GM18499 (cell line): ENCODE measurements around the gene MST1R.
"Not testable (repeated sequence)": the region's sequence is repeated elsewhere in the genome, so short reads cannot be mapped to it uniquely, and the experiment has no call there.

ENCODE experiments used
- ATAC-seq: cut with Tn5 transposase; IDR thresholded peaks from one replicate; pipeline ENCODE4 v1.9.1; 2021; ENCODE audit warnings: moderate number of reproducible peaks; ENCODE audit not compliant: insufficient read depth, unreplicated experiment

Gene MST1R

DNA sequence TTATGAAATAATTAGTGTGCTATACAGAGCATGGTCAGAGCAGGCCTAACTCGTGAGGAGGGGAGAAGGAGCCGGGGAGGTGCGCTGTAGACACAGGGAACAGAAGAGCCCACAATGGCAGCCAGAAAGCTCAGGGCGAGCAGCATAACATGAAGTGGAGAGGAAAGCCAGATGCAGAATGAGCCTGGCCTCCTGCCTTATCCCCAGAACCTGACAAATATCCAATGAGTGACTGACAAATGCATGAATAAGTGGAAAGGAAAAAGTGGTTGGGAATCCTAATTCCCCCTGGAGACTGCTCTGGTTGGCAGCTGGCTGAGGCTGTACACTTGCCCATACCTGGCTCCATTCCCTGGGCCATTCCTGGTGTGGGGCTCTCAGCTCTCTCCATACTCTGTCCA is 9.2 kb upstream of the MST1R start:
- no peak for ATAC-seq

DNA sequence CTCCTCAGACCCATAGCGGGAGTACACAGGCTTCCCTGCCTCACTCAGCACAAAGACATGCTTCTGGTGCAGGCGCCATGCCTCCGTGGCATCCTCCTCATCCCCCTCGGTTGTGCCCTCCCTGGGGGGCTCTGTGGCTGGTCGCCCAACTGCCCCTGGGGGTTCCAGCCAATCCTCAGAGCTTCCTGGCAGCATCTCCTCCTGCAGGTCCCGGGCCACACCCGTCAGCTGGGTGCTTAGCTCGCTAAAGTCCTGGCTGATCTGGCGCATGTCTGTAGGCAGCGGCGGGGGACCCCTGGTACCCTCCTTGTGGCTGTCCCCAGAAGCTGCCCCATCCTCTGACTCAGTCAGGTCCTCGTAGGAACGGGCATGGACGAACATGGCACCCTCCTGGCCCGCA is 7.9 kb upstream of the MST1R start:
- no peak for ATAC-seq

DNA sequence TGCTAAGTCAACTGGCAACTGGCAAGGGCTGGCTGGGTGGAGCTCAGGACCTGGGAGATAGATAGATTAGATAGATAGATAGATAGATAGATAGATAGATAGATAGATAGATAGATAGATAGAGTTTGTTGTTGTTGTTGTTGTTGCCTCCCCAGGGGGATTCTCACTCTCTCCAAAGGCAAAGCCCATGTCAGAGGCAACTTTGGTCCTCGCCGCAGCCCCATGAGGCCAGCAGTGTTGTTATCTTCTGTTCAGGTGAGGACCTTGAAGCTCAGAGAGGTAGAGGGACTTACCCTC is 7.4 kb upstream of the MST1R start:
- ATAC-seq: no peak

DNA sequence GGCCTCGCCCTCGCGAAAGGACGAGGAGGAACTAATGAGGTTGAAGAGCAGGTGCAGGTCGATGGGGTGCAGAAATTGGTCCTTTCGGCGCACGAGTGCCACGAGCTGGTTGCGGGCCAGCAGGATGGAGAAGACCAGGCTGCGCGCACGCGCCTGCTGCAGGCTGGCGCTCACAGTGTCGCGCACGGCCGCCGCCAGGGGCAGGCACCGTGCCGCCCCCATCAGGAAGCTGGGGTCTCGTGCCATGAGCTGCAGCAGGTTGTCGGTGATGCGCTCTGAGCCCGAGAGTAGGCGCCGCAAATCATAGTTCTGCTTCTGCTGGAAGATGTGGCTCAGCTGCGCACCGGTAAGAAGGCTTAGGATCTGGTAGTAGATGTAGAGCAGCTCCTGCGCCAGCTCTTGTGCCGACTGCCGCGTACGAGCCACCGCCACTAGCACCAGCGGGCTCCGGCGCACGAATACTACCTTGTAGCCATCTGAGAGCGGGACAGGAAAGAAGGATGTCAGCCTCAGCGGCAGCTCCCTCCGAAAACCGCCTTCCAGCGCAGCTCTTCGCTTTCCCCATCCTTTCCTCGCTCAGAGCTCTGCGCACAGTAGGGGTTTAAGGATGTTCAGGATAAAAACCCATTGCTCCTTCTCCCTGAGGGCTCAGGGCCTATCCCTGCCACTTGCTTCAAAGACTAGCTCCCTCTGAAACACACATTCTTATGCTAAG is 6.9 kb upstream of the MST1R start:
- no peak for ATAC-seq

DNA sequence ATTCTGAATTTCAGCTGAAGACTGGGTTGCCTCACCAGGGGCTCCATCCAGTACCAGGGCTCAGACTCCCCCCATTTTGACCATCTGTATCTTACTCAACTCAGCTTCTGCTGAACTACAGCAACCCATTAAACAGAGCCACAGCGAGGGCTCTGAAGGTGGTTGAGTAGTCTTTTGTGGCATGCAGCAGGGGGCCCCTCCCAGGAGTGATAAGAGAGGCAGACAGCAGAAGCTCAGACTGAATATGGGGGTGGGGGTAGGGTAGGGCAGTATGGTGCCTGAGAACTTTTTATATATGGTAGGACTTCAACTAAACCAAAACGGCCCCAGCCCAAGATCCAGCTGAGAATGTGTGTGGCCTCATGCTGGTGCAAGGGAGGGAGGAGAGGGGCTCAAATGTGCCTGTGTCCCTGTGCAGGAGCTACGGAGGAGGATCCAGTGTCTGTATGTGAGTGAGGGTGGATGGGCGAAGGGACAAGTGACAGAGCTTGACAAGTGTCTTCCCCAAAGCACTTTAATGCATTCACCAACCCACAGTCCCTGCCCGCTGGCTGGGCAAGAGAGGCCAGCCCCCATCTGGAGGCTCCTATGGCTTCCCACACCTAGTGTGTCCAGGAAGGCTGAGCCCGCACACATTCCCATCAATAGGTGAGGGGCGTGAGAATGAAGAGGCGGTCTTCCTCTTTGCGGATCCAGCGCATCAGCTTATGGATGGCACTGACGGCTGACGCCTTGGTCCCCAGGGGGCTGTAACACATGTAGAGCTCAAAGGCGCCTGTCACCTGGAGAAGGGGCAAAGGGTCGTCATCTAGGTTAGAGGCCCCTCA is 4.9 kb upstream of the MST1R start:
- ATAC-seq: no peak

DNA sequence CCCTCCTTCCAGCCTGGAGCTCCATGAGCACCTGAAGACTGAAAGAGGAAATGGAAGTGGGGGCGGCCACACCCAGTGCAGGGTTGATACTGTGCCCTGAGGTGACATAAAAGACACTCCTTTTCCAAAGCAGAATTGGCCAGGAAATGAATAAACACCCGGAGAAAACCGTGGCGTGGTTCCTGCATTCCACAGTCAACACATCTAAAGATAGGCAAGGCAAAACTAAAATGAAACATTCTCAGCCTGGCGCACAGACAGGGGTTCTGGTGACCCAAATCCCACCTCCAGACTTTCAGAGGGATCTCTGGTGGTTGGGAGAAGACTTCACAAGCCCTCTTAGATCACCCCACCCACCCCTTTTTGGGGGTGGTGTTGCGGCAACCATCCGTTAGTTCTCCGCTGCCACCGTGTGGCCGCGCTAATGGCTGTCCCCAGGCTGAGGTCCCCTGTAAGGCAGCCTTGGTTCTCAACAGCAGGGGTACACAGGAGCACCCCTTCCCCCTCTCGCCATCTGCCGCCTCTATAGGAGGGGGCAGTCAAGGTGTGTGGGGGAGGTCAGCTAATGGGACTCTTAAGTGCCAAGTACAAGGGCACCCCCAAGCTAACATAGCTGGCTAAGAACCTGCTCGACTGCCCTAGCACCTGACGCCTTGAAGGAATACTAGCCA is 2.5 kb upstream of the MST1R start:
- ATAC-seq: no peak

DNA sequence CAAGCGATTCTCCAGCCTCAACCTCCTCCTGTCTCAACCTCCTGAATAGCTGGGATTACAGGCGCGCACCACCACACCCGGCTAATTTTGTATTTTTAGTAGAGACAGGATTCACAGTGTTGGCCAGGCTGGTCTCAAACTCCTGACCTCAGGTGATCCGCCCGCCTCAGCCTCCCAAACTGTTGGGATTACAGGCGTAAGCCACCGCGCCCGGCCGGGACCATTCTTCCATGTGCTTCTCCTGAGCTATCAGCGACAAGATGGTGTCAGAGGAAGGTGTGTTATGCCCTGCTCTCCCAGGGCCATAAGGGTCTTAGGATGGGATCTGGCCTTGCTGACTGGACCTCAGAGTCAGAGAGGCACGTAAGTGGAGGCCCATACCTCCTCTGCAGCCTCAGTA is 775 bp upstream of the MST1R start:
- not testable (repeated sequence) for ATAC-seq

DNA sequence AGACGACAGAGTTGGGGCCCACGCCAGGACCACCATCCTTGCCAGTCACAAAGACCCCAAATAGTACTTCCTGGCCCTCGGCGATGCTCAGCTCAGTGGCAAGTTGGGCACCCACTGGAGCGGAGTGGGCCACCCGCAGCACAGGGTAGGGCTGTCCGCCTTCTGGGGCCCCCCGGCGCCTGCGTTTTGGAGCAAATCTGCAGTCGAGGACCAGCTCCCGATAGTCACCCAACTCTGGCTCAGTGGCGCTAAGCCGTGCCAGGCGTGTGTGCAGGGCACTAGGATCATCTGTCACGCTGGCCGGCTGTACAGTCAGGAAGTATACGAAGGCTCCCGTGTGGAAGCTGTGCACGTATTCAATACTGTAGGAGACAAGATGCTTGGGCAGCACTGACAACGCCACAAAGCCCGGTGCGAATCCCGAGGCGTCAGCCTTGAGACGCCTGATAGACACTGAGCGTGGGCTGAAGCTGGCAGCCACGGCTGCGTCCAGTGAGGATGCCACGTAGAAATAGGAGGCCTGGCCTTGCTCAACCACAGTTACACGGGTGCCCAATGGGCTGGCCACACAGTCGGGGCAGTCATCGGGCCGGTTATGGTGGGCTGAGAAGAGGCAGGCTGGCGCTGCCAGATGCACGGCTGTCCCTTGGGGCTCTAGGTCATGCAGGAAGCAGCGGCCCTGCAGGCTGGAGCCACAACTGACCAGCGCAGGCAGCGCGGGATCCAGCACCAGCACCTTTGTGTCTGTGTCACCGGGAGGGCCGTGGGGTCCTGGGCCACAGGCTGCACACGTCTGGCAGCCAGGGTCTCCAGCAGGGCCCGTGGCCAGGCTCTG is 945 bp downstream of the MST1R start:
- ATAC-seq: no peak

DNA sequence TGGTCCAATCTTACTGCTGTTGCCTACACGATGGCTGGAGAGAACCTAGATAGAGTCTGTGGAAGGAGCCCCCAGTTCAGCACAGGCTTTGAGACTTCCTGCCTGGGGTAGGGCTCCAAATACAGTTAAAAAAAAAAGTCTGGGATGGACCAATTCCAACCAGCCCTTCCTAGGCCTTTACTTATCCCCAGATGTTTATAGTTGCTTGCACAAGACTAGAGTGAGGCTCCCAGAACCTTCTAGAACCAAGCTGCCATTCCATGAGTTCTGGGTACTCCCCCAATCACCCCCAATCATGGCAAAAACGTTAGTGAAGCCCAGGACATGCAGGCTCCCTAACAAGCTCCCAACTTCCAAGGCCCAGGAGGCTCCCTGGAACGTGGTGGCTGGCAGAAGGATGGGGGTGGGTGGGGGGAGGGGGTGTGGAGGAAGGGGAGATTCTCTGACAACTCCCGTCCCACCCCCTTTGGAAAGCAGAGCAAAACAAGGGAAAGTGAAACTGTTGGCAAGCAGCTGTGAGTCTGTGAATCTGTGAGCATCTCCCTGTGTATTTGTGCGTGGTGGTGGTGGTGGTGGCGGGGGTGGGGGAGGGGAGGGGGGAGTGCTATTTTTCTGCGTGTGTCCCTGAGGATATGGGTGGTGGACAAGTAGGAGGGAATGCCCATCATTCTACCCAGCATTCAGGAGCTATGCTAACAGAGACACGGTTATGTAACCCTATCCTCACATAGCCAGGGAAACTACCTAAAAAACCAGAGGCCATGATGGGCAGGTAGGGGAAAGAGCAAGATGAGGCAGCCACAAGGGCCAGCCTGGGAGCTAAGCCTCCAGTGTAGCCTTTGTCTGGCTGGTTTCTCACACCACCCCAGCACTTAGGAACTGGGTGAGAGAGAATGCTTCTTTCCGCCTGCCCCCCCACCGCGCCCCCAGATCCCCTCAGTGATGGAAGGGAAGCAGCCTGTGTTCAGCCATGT is 2.0 kb downstream of the MST1R start:
- no peak for ATAC-seq

DNA sequence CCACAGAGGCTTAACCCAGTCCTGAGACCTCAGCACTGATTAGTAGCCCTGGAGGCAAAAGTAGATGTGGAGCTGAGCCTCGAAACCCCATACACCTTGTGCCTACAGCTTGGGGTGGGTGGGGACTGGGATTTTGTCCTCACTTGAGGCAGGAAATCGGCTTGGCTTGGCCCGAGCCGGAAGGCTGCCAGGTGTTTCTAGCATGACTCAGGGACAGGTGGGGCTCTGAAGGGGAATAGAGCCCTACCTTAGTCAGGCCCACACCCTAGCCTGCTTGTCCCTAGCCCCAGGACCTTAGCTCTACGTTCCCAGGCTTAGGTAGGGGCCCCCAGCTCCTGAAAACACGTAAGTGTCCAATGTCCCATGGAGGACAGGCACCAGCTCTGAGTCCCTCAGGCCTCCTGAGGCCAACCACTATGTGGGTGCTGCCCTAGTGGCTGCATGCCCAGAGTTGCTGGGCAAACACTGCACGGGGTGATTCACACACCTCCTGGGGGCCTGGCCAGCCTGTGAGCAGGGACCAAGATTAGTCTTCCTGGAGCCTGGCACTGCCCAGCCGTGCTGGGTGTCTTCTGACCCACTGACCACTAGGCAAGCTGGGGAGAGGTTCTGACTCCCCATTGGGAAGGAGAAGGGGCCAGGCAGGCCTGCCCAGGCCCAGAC is 3.1 kb downstream of the MST1R start:
- no peak for ATAC-seq

DNA sequence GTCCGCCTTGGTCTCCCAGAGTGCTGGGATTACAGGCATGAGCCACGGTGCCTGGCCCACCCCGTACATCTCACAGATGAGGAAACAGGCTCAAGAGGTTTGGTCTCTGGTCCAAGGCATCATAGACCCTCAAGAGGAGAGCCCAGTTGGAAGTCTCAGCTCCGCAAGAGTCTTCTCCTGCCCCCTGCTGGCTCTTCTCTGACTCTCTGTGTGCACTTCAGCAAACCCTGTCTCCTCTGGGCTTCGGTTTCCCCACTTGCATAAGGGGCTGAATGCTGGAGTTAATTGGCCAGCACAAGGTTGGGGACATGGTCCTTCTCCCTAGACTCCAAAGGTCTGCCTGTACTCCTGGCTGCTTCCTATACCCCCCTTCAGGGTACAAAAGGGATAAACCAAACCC is 3.9 kb downstream of the MST1R start:
- no peak for ATAC-seq

DNA sequence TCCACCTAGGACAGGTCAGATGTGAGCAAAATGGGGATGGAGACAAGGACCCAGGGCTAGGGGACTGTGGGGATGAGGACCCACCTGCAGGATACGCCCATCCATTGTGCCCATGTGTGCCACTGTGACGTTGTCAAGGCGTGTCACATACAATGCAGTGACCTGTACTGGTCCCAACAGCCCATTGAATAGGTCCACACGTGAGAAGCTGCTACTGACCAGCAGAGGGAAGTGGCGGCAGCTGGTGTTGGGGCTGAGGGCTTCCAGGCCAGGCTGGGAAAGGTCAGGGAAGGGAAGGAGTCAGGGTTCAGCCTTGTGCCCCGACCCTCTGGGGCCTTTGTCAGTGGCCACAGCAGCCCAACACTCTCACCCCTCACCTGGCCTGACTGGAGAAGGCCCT is 4.7 kb downstream of the MST1R start:
- no peak for ATAC-seq

DNA sequence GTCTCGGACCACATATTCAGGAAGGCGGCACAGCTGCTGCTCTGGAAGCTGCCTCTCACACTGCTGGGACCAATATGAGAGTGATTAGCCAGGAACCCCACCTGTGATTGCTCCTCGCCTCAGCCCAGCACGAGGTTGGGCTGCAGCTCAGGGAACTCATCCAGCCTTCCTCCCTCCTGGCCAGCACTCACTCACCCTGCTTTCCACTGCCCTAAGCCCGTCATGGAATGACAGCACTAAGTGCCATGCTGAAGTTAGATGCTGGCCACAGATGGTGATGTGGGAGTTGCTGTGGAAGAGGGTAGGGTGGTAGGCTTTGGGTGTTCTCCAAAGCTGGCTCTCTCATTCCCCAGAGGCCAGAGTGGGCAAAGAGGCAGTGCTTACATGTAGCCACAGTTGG is 7.3 kb downstream of the MST1R start:
- no peak for ATAC-seq

DNA sequence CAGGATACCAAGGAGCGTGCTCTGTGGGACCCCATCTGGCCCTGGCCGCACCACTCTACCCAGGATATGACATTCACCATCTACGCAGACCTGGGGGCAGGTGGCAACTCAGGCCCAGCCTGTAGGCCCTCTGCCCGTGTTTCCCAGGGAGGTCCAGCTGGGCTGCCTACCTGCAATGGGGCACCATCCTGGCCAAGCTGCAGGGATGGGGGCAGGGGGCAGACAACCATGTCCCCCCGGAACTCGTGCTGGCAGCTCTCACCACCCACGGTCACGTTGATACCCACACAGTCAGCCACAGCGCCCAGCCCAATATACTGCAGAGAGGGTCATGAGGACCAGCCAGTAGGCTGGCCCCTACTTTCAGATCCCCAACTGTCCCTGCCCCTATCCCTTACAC is 7.9 kb downstream of the MST1R start:
- no peak for ATAC-seq

DNA sequence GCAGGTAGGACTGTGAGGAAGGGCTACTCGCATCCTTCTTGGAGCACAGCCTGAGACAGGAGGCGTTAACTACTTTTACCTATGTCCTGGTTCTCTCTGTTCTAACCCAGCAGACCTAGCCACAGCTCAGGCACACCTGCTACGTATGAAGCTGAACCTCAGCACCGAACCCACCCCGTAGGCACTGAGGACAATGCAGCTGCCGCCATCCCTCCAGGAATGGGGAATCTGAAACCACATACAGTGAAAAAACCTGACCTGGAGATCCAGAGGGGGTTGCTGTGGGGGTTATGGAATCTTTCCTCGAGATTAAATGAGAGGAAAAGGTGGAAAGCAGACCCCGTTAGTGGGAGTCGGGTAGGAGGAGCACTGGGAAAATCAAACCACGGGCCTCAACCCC is 14.4 kb downstream of the MST1R start:
- ATAC-seq: no peak

DNA sequence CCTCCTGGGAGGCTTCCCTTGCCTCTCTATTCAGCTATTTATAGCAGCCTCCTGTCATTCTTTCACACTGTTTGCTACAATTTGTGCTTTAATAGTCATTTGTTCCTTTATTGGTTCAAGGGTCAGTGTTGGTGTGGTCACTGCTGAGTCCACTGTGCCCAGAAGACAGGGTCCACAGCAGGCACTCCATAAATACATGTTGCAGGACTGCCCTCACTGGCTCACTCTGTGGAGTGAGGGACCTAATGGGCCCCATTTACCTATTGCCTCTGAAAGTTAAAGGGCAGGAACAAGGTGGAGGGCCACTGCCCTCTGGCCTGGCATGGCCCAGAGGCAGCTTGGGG is 16.8 kb downstream of the MST1R start:
- ATAC-seq: no peak

DNA sequence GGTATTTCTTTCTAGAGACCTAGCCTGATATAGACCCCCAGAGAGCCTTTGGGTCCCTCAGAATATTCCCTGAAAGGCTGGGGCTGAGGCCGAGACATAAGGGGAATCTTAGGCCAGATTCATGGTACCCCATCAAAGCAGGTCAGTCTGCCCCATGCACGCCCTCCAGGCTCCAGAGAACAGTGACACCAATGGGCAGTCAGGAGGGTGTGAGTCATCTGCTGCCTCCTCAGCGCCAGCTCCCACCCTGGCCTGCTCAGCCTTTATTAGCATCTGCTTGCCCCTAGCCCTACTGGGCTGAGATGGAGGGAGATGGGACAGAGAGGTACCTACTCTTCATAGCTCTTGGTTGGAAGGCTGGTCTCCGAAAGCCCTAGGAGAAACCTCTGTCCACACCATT is 19.7 kb downstream of the MST1R start:
- no peak for ATAC-seq

DNA sequence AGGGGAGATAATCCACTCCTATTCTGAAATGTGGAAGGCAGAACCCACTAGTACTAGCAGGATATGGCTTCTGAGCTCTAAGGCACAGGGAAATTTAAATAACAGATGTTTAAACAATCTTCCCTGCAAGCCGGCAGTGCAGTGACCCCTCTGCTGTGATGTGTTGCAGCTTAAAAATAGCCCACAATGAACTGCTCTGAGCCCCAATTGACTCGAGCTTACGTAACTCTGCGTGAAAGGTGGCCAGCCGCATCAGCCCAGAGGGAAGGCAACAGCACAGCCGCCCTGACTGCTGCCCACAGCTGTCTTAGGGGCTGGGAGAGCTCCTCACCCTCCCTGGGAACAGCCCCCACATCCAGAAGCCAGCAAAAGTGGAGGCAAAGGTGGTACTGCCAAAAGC is 21.5 kb downstream of the MST1R start:
- ATAC-seq: no peak

DNA sequence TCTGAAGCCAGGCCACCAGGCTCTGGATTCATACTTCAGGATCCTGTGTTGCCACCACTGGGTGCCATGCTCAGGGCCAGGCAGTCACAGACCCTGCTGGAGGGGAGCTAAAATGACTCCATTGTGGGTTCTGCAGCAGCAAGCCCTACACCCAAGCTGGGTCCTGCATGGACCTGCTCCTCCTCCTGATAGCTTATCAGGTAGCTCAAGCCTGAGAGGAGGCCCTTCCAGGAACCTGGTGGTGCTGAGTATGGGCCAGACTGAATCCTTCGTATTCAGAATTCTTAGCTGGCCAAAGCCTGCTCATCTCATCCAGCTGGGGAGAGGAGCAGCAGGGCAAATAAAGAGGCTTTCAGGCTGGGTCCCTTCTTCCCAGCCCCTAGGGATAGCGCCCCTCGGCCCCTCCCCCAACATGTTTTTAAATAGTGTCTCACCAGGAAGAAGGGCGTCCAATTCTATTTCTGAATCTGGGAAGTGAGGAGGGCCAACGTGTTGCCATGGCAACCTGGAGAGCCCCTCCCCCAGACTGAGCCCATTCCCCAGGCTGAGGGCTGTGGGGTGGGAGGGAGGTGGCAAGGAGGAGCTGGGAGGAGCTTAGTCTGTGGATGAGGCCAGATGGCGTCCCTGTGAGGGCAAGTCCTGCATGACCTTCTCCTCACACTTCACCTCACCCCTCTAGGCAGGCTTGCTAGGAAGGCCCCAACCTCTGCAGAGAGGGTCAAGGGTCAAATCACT is 22.9 kb downstream of the MST1R start:
- ATAC-seq: no peak
